DND-41 (cell line): ENCODE measurements around the gene MTHFR.

Experiments used
- ATAC-seq: fragments of 200-7000 bp; cut with Tn5 transposase; 3 replicates; pipeline ENCODE4 v1.9.1; 2021; ENCODE audit warnings: low read depth; ENCODE audit not compliant: insufficient read depth
- DNase-seq: peaks from one replicate; pipeline ENCODE4 v3.0.0-alpha.2; 2020
- H2AFZ ChIP-seq: 2 replicates; pipeline ENCODE4 v1.6.0; 2012; ENCODE audit warnings: low read depth, low read length
- H3K27ac ChIP-seq: 2 replicates; pipeline ENCODE4 v1.5.1; 2012; ENCODE audit warnings: low read length, inconsistent platforms
- H3K27me3 ChIP-seq: fragments of 200-600 bp; sonication (generic); 2 replicates; pipeline ENCODE4 v1.6.0; 2012; ENCODE audit warnings: low read length, mild to moderate bottlenecking, inconsistent platforms; ENCODE audit not compliant: insufficient read depth, poor library complexity
- H3K36me3 ChIP-seq: 2 replicates; pipeline ENCODE4 v1.5.1; 2012; ENCODE audit warnings: low read length, inconsistent platforms; ENCODE audit not compliant: insufficient read depth
- H3K4me1 ChIP-seq: 2 replicates; pipeline ENCODE4 v1.5.1; 2012; ENCODE audit warnings: mild to moderate bottlenecking, low read length; ENCODE audit not compliant: insufficient read depth
- H3K4me2 ChIP-seq: 2 replicates; pipeline ENCODE4 v1.6.0; 2012; ENCODE audit warnings: mild to moderate bottlenecking, moderate library complexity, low read length, inconsistent platforms; ENCODE audit not compliant: insufficient read depth
- H3K4me3 ChIP-seq, 2 experiments: fragments of 200-600 bp in 1 of 2; shearing (Covaris generic) in 1 of 2; 2 replicates each; pipeline ENCODE4 v1.5.1; 2012 to 2016; ENCODE audit warnings: inconsistent platforms in 2 of 2, low read length in 2 of 2, mild to moderate bottlenecking in 2 of 2, low read depth in 1 of 2, moderate library complexity in 1 of 2
- H3K79me2 ChIP-seq: 2 replicates; pipeline ENCODE4 v1.6.0; 2012; ENCODE audit warnings: low read length, inconsistent platforms; ENCODE audit not compliant: insufficient read depth
- H3K9ac ChIP-seq: 2 replicates; pipeline ENCODE4 v1.6.0; 2012; ENCODE audit warnings: low read depth, mild to moderate bottlenecking, inconsistent platforms, low read length, moderate library complexity
- H3K9me3 ChIP-seq: 2 replicates; pipeline ENCODE4 v1.5.1; 2012; ENCODE audit warnings: low read length, moderate library complexity, mild to moderate bottlenecking, inconsistent platforms; ENCODE audit not compliant: insufficient read depth, severe bottlenecking
- H4K20me1 ChIP-seq: 2 replicates; pipeline ENCODE4 v1.6.0; 2012; ENCODE audit warnings: low read length; ENCODE audit not compliant: insufficient read depth
- CTCF ChIP-seq: IDR thresholded peaks from 2 replicates; pipeline ENCODE4 v1.5.1; 2012; ENCODE audit warnings: borderline replicate concordance, low read length, moderate library complexity, mild to moderate bottlenecking; ENCODE audit not compliant: poor library complexity, severe bottlenecking; ENCODE audit errors: extremely low read depth
- EZH2 ChIP-seq: IDR thresholded peaks from 3 replicates; pipeline ENCODE4 v1.6.1; 2012; ENCODE audit warnings: borderline replicate concordance, low read depth, mild to moderate bottlenecking, moderate library complexity, low read length, inconsistent platforms; ENCODE audit not compliant: severe bottlenecking

MTHFR gene

GRCh38 chr1:11839727-11840705 lies 34.3 kb upstream of the MTHFR start:
- Histone ChIP-seq H3K27ac (no peak overlapping the region), H3K9me3 (no peaks in the 10 kb centered on the region), H3K4me2 (no peak overlapping the region), H3K27me3 (no peaks in the 10 kb centered on the region), H3K4me3 (no peak overlapping the region), H3K79me2 (no peaks in the 10 kb centered on the region), H3K9ac (no peak overlapping the region), H3K36me3 (peaks cover 90% of the 10 kb centered on the region), H4K20me1 (peaks cover 44% of the 10 kb centered on the region), H3K4me1 (no peaks in the 10 kb centered on the region), H2AFZ (no peak overlapping the region)
- no peak for TF ChIP-seq EZH2
- no peak for TF ChIP-seq CTCF
- DNase-seq (no peak), ATAC-seq (no peak)

DNA sequence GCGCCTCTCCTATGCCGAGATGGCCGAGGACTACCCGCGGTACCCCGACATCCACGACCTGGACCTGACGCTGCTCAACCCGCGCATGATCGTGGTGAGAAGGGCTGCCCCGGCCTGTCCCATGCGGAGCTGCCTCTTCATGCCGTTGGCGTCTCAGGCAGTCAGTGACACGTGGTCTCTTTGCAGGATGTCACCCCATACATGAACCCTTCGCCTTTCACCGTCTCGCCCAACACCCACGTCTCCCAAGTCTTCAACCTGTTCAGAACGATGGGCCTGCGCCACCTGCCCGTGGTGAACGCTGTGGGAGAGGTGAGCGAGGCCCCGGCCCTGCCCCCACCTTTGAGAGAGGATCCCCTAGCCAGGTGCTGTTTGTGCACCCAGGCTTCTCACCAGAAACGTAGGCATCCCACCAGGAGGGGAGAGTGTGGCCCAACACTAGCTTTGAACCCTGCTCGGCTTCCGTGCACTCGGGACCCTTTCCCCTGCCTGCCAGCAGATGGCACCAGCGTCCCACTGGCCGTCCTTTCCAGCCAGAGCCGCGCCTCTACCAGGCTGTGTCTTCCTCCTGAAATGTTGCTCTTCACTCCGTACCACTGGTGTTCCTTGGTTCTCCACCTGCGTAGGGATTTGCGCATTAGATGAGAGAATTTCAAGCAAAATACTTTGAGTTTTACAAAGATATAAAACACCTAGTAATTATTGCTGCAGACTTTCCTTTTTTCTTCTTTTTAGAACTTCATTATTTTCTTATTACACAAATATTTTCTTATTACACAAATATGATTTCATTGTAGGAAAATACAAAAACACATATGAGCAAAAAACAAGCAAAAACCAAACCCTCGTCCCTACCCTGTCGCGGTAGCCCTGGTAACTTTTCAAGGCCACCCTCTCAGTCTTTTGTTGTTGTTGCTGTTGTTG lies 32.8 kb upstream of the MTHFR start:
- peak; percentile 78 for DNase-seq
- Histone ChIP-seq H4K20me1 (peaks cover 45% of the 10 kb centered on the region), H3K4me1 (no peaks in the 10 kb centered on the region), H3K4me2 (no peak overlapping the region), H2AFZ (no peak overlapping the region), H3K4me3 (no peak overlapping the region), H3K27me3 (no peaks in the 10 kb centered on the region), H3K36me3 (peaks cover 94% of the 10 kb centered on the region), H3K27ac (no peak overlapping the region), H3K9ac (no peak overlapping the region), H3K9me3 (no peaks in the 10 kb centered on the region), H3K79me2 (no peaks in the 10 kb centered on the region)
- TF ChIP-seq CTCF, result peak; percentile 99
- no peak for TF ChIP-seq EZH2
- ATAC-seq, result peak; percentile 97

DNA sequence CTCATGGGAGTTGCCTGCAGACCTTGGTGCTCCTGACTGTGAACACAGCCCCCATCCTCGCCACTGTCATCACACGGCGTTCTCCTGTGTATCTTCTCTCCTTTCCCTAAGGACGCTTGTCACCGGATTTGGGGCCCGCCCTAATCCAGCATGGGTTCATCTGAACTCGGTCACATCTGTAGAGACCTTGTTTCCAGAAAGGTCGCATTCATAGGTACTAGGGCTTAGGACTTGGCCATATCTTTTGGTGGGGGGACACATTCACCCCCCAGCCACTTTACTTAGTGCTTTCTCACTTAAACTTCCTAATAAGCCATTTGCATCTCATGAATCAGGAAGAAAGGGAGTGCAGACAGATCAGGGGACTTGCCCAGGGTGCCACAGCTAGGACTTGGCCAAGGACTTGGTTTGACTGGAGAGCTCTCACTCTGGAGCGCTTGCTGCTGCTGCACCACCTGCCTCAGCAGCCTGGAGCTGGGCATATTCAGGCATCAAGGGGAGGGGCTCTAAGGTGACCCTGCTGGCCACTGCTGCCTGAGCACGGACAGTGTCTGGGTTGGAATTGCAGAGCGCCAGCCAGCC lies 32.1 kb upstream of the MTHFR start:
- Histone ChIP-seq H3K27ac (no peak overlapping the region), H3K9ac (no peak overlapping the region), H2AFZ (no peak overlapping the region), H3K4me1 (no peaks in the 10 kb centered on the region), H3K27me3 (no peaks in the 10 kb centered on the region), H4K20me1 (peaks cover 41% of the 10 kb centered on the region), H3K36me3 (peaks cover 98% of the 10 kb centered on the region), H3K4me3 (no peak overlapping the region), H3K4me2 (no peak overlapping the region), H3K9me3 (no peaks in the 10 kb centered on the region), H3K79me2 (no peaks in the 10 kb centered on the region)
- TF ChIP-seq EZH2 (no peak), CTCF (no peak)
- ATAC-seq (no peak), DNase-seq (no peak)
